Transverse colon (tissue), 4 donors: ENCODE measurements around the gene TAX1BP3. TPM values are rescaled to one million over a fixed set of nuclear protein-coding genes. Genes with fewer than 3 reads are reported as not detected.

Source experiments
- DNase-seq: peaks from one replicate; pipeline ENCODE4 v3.0.0-alpha.2; 2019
- H3K27ac ChIP-seq, 4 donors: fragments of 200-600 bp; sonication (generic); 2 replicates each; pipeline ENCODE4 v1.5.1; 2016 to 2018; ENCODE audit warnings: inconsistent platforms in 4 of 4
- H3K27me3 ChIP-seq: fragments of 200-600 bp; sonication (generic); 2 replicates; pipeline ENCODE4 v1.5.1; 2017; ENCODE audit warnings: inconsistent platforms
- H3K36me3 ChIP-seq, 4 donors: fragments of 200-600 bp; sonication (generic); 2 replicates each; pipeline ENCODE4 v1.5.1; 2017 to 2019; ENCODE audit warnings: inconsistent platforms in 4 of 4
- H3K4me1 ChIP-seq, 4 donors: fragments of 200-600 bp; sonication (generic); 2 replicates each; pipeline ENCODE4 v1.5.1; 2017 to 2020; ENCODE audit warnings: inconsistent platforms in 4 of 4
- H3K4me3 ChIP-seq, 4 donors: fragments of 200-600 bp; sonication (generic); 1 replicate in 1 of 4; 2 replicates in 3 of 4; pipeline versions ENCODE4 v1.5.1 to v1.6.1; 2017 to 2019; ENCODE audit warnings: inconsistent platforms in 4 of 4
- H3K9me3 ChIP-seq, 2 donors: fragments of 200-600 bp; sonication (generic); 2 replicates each; pipeline ENCODE4 v1.5.1; 2017 to 2019; ENCODE audit warnings: inconsistent platforms in 2 of 2
- CTCF ChIP-seq, 5 experiments: fragments of 200-600 bp in 3 of 5; fragments of 450-650 bp in 2 of 5; sonication (generic) in 3 of 5; IDR thresholded peaks; 1 replicate in 2 of 5; 2 replicates in 3 of 5; pipeline ENCODE4 v1.5.1; 2016 to 2017; ENCODE audit warnings: antibody characterized with exemption in 5 of 5, inconsistent platforms in 3 of 5, mild to moderate bottlenecking in 2 of 5, moderate library complexity in 1 of 5
- EP300 ChIP-seq: sonication (generic); formaldehyde crosslinking; IDR thresholded peaks from one replicate; pipeline ENCODE4 v1.6.1; 2017; ENCODE audit warnings: antibody characterized with exemption, low read depth
- POLR2A ChIP-seq: fragments of 450-650 bp; IDR thresholded peaks from one replicate; pipeline ENCODE4 v1.6.1; 2016; ENCODE audit warnings: antibody characterized with exemption, mild to moderate bottlenecking, moderate library complexity
- POLR2AphosphoS5 ChIP-seq, 3 donors: sonication (generic); formaldehyde crosslinking; IDR thresholded peaks; one replicate each; pipeline ENCODE4 v1.6.1; 2016; ENCODE audit warnings: antibody characterized with exemption in 3 of 3
- WGBS, 2 donors: methylation state at CpG; one replicate each; pipeline ENCODE4 v1.1.5; 2018; ENCODE audit warnings: low coverage in 1 of 2; 5-methylcytosine and 5-hydroxymethylcytosine counted together
- in situ Hi-C, 4 donors: fragments of 200-750 bp; cut with MboI; loops; one replicate each; pipeline versions ENCODE4 v1.15.0 to v1.15.1; 2017; ENCODE audit warnings: low sequenced_read_pairs in 3 of 4, low pct_ligation_motif_present in 1 of 4, low pct_unique_long_range_greater_than_20kb in 1 of 4
- intact Hi-C: fragments of 100-400 bp; cut with DNase I; formaldehyde crosslinking; loops from one replicate; pipeline ENCODE4 v1.15.1; 2023; ENCODE audit warnings: low total_unique reads
- total RNA-seq, 4 donors: library from RNA; depleted of rRNA; stranded (reverse); fragments of >200 nt; gene quantifications; one replicate each; pipeline ENCODE4 v1.1.0, GENCODE V29; 2016

Gene TAX1BP3
- total RNA-seq, 4 donors from 2014 or later, result 129 to 451 (median 202) TPM

- no peak overlapping the region for H3K4me3 ChIP-seq
- no peaks in the 10 kb centered on the region for H3K4me1 ChIP-seq
- no peak overlapping the region for H3K27ac ChIP-seq
- intact Hi-C loops (no loop called here), in situ Hi-C loops (loop anchor here in 3 of 4 donors (25.0 kb wide), 1 partner anchor 590 kb away; no protein-coding TSS in a partner anchor)
- WGBS, 2 donors, result 88 to 89% methylated on average over 14 to 16 of the region's 16 CpGs
- no peak for TF ChIP-seq POLR2A
- no peak for TF ChIP-seq POLR2AphosphoS5 (IDR thresholded peaks at IDR 0.05)
- TF ChIP-seq CTCF (IDR thresholded peaks at IDR 0.05), result no peak
- no peak for TF ChIP-seq EP300
- H3K27me3 ChIP-seq, result no peaks in the 10 kb centered on the region
- DNase-seq, result no peak
- H3K36me3 ChIP-seq, result peaks cover 0 to 45% (median 10%) of the 10 kb centered on the region in 4 donors
- H3K9me3 ChIP-seq, result no peaks in the 10 kb centered on the region
Measured at GRCh38 chr17:3626831-3627768, 41.3 kb downstream of the TAX1BP3 start.

- H3K9me3 ChIP-seq, result no peaks in the 10 kb centered on the region
- DNase-seq, result no peak
- 97% methylated on average over 16 of the region's 16 CpGs; no CpG with 5 or more reads in 1 of the 2 donors for WGBS, 2 donors
- in situ Hi-C loops, result no loop called here
- no peaks in the 10 kb centered on the region for H3K4me1 ChIP-seq
- TF ChIP-seq POLR2AphosphoS5 (IDR thresholded peaks at IDR 0.05) (no peak), POLR2A (no peak), CTCF (IDR thresholded peaks at IDR 0.05) (no peak), EP300 (no peak)
- intact Hi-C loops, result no loop called here
- no peak overlapping the region for H3K27ac ChIP-seq
- no peaks in the 10 kb centered on the region for H3K27me3 ChIP-seq
- no peak overlapping the region for H3K4me3 ChIP-seq
- peaks cover 0 to 60% (median 22%) of the 10 kb centered on the region in 4 donors for H3K36me3 ChIP-seq
Measured at GRCh38 chr17:3622977-3623594, 45.3 kb downstream of the TAX1BP3 start.

- Histone ChIP-seq H3K27ac (no peak overlapping the region), H3K4me1 (no peaks in the 10 kb centered on the region), H3K9me3 (no peaks in the 10 kb centered on the region), H3K36me3 (peaks cover 0 to 76% (median 31%) of the 10 kb centered on the region in 4 donors), H3K27me3 (no peaks in the 10 kb centered on the region), H3K4me3 (no peak overlapping the region)
- DNase-seq, result no peak
- 94% methylated on average over 8 of the region's 8 CpGs; no CpG with 5 or more reads in 1 of the 2 donors for WGBS, 2 donors
- TF ChIP-seq CTCF (IDR thresholded peaks at IDR 0.05) (no peak), EP300 (no peak), POLR2A (no peak), POLR2AphosphoS5 (IDR thresholded peaks at IDR 0.05) (no peak)
- in situ Hi-C loops, result no loop called here
- intact Hi-C loops, result no loop called here
Measured at GRCh38 chr17:3621146-3621720, 47.1 kb downstream of the TAX1BP3 start.
